H1 (cell line): ENCODE data around the gene RIGI. TPM values are rescaled to one million over a fixed set of nuclear protein-coding genes. Genes with fewer than 3 reads are reported as not detected.

Source experiments
- CTCF ChIA-PET: fragments of 300-600 bp; sonication (Branson Sonifier 250); formaldehyde crosslinking; loops from one replicate; lab custom pipeline; 2021; ENCODE audit not compliant: partially characterized antibody; lab: Charles Lee
- POLR2A ChIA-PET: fragments of 300-600 bp; sonication (Branson Sonifier 250); formaldehyde crosslinking; loops from one replicate; lab custom pipeline; 2021; ENCODE audit warnings: inconsistent platforms; ENCODE audit not compliant: partially characterized antibody; lab: Charles Lee
- DNase-seq, 2 experiments: peaks; one replicate each; pipeline versions ENCODE4 v3.0.0 to v3.0.0-alpha.2; 2010 to 2022; ENCODE audit warnings: low spot score in 2 of 2, low read depth in 1 of 2, mixed read lengths in 1 of 2
- FAIRE-seq: peaks from 2 replicates; lab custom pipeline; 2011; peaks lifted over from hg19 to GRCh38; lab: Jason Lieb, UNC
- H2AFZ ChIP-seq: 2 replicates; pipeline ENCODE4 v1.8.1; 2012; ENCODE audit warnings: low read length, inconsistent platforms
- H2AK5ac ChIP-seq: 2 replicates; pipeline ENCODE4 v1.6.1; 2013; ENCODE audit warnings: low read depth, low read length
- H2BK120ac ChIP-seq: replicated peaks from 2 replicates; pipeline ENCODE3; 2013; ENCODE audit warnings: low read depth, low read length, inconsistent platforms
- H2BK12ac ChIP-seq: 2 replicates; pipeline ENCODE4 v1.6.1; 2013; ENCODE audit warnings: low read depth, low read length
- H2BK15ac ChIP-seq: 2 replicates; pipeline ENCODE4 v1.6.1; 2013; ENCODE audit warnings: low read length
- H2BK20ac ChIP-seq: 2 replicates; pipeline ENCODE4 v1.6.1; 2013; ENCODE audit warnings: low read length
- H2BK5ac ChIP-seq: 2 replicates; pipeline ENCODE4 v1.6.1; 2013; ENCODE audit warnings: low read depth, low read length
- H3K14ac ChIP-seq: 2 replicates; pipeline ENCODE4 v1.6.1; 2013; ENCODE audit warnings: inconsistent platforms; ENCODE audit not compliant: insufficient read length
- H3K18ac ChIP-seq: 2 replicates; pipeline ENCODE4 v1.6.1; 2013; ENCODE audit warnings: low read length; ENCODE audit errors: extremely low read depth
- H3K23ac ChIP-seq: 2 replicates; pipeline ENCODE4 v1.6.1; 2013; ENCODE audit warnings: inconsistent platforms; ENCODE audit not compliant: insufficient read length
- H3K23me2 ChIP-seq: 2 replicates; pipeline ENCODE4 v1.6.1; 2013; ENCODE audit warnings: low read depth, low read length
- H3K27ac ChIP-seq: 2 replicates; pipeline ENCODE4 v1.6.1; 2011; ENCODE audit warnings: low read depth, low read length, inconsistent platforms
- H3K27me3 ChIP-seq, 4 experiments: replicated peaks in 1 of 4; 1 replicate in 1 of 4; 2 replicates in 3 of 4; pipeline versions ENCODE4 v1.6.1 to v1.8.1; 2011 to 2013; ENCODE audit warnings: low read length in 3 of 4, mild to moderate bottlenecking in 3 of 4, inconsistent platforms in 2 of 4, mixed read lengths in 2 of 4, moderate library complexity in 1 of 4; ENCODE audit not compliant: control insufficient read depth in 3 of 4, insufficient read depth in 3 of 4; ENCODE audit errors: extremely low read depth in 1 of 4
- H3K36me3 ChIP-seq, 4 experiments: 2 replicates each; pipeline versions ENCODE4 v1.6.1 to v1.8.1; 2011 to 2013; ENCODE audit warnings: mild to moderate bottlenecking in 4 of 4, low read length in 3 of 4, moderate library complexity in 2 of 4, control low read depth in 1 of 4, inconsistent platforms in 1 of 4; ENCODE audit not compliant: insufficient read depth in 4 of 4, control insufficient read depth in 2 of 4
- H3K4ac ChIP-seq: replicated peaks from 2 replicates; pipeline ENCODE3; 2013; ENCODE audit warnings: low read length, low read depth, mixed read lengths, inconsistent platforms; ENCODE audit not compliant: insufficient read length
- H3K4me1 ChIP-seq, 4 experiments: replicated peaks in 1 of 4; 1 replicate in 1 of 4; 2 replicates in 3 of 4; pipeline versions ENCODE4 v1.6.1 to v1.8.1; 2011 to 2013; ENCODE audit warnings: low read length in 3 of 4, inconsistent platforms in 2 of 4, mixed read lengths in 1 of 4; ENCODE audit not compliant: insufficient read depth in 4 of 4, control insufficient read depth in 3 of 4
- H3K4me2 ChIP-seq, 2 experiments: 2 replicates each; pipeline versions ENCODE4 v1.6.1 to v1.8.1; 2011 to 2013; ENCODE audit warnings: low read depth in 2 of 2, low read length in 2 of 2, control low read depth in 1 of 2, inconsistent platforms in 1 of 2, mild to moderate bottlenecking in 1 of 2; ENCODE audit not compliant: insufficient read depth in 1 of 2
- H3K4me3 ChIP-seq, 4 experiments: fragments of 200-600, 300-600 bp in 1 of 4; sonication (generic), shearing (Covaris generic), sonication (Bioruptor Twin) in 1 of 4; 2 replicates each; pipeline versions ENCODE4 v1.5.1 to v1.8.1; 2011 to 2016; ENCODE audit warnings: low read length in 4 of 4, low read depth in 3 of 4, control low read depth in 2 of 4, inconsistent platforms in 2 of 4, mild to moderate bottlenecking in 2 of 4, mixed read lengths in 1 of 4, moderate library complexity in 1 of 4; ENCODE audit not compliant: insufficient read depth in 2 of 4; ENCODE audit errors: extremely low read depth in 1 of 4
- H3K56ac ChIP-seq: replicated peaks from 2 replicates; pipeline ENCODE3; 2013; ENCODE audit warnings: low read depth, mild to moderate bottlenecking, mixed read lengths, low read length, inconsistent platforms; ENCODE audit not compliant: insufficient read length
- H3K79me1 ChIP-seq: 2 replicates; pipeline ENCODE4 v1.6.1; 2013; ENCODE audit warnings: low read depth, low read length, control low read depth
- H3K79me2 ChIP-seq, 2 experiments: 2 replicates each; pipeline versions ENCODE4 v1.6.1 to v1.8.1; 2012 to 2013; ENCODE audit warnings: low read length in 2 of 2, mild to moderate bottlenecking in 2 of 2, inconsistent platforms in 1 of 2; ENCODE audit not compliant: insufficient read depth in 2 of 2, control insufficient read depth in 1 of 2
- H3K9ac ChIP-seq, 4 experiments: replicated peaks in 1 of 4; 1 replicate in 1 of 4; 2 replicates in 3 of 4; pipeline versions ENCODE4 v1.6.1 to v1.8.1; 2011 to 2013; ENCODE audit warnings: low read depth in 3 of 4, low read length in 3 of 4, control low read depth in 2 of 4, mild to moderate bottlenecking in 2 of 4, moderate library complexity in 2 of 4, inconsistent platforms in 1 of 4; ENCODE audit errors: extremely low read depth in 1 of 4
- H3K9me3 ChIP-seq, 2 experiments: 2 replicates each; pipeline versions ENCODE4 v1.6.1 to v1.8.1; 2012 to 2013; ENCODE audit warnings: mild to moderate bottlenecking in 2 of 2, moderate library complexity in 2 of 2, control low read depth in 1 of 2, inconsistent platforms in 1 of 2, low read depth in 1 of 2, low read length in 1 of 2, mixed read lengths in 1 of 2; ENCODE audit not compliant: insufficient read depth in 2 of 2
- H4K20me1 ChIP-seq, 2 experiments: replicated peaks in 1 of 2; 2 replicates each; pipeline versions ENCODE3 to v1.8.1; 2011 to 2013; ENCODE audit warnings: inconsistent platforms in 2 of 2, low read length in 2 of 2, mild to moderate bottlenecking in 1 of 2; ENCODE audit not compliant: insufficient read depth in 2 of 2, control insufficient read depth in 1 of 2
- H4K5ac ChIP-seq: 2 replicates; pipeline ENCODE4 v1.6.1; 2013; ENCODE audit warnings: low read length, low read depth, mixed read lengths, inconsistent platforms; ENCODE audit not compliant: insufficient read length
- H4K8ac ChIP-seq: 2 replicates; pipeline ENCODE4 v1.8.0; 2013; ENCODE audit warnings: mild to moderate bottlenecking, moderate library complexity, low read length, inconsistent platforms; ENCODE audit not compliant: insufficient read depth; ENCODE audit errors: extremely low read depth
- H4K91ac ChIP-seq: replicated peaks from 2 replicates; pipeline ENCODE3; 2013; ENCODE audit warnings: low read length, mixed read lengths, inconsistent platforms; ENCODE audit not compliant: insufficient read length
- FOSL1 ChIP-seq: IDR thresholded peaks from 2 replicates; pipeline ENCODE4 v1.6.1; 2011; ENCODE audit warnings: mild to moderate bottlenecking, low read depth, low read length, moderate library complexity; ENCODE audit not compliant: insufficient read depth
- KDM1A ChIP-seq: fragments of 200-600, 300-600 bp; sonication (generic); IDR thresholded peaks from 2 replicates; pipeline ENCODE4 v1.7.1; 2016; ENCODE audit warnings: mild to moderate bottlenecking, low read length, borderline replicate concordance
- WGBS, 2 experiments: shearing (Covaris generic) in 1 of 2; methylation state at CpG; one replicate each; pipeline versions ENCODE4 v1.1.6 to v1.1.7; 2013 to 2015; ENCODE audit warnings: low lambda C conversion rate in 2 of 2, mixed read lengths in 2 of 2, inconsistent platforms in 1 of 2, low coverage in 1 of 2, missing lambda C conversion rate in 1 of 2; ENCODE audit not compliant: insufficient replicate concordance in 2 of 2, insufficient coverage in 1 of 2, insufficient read length in 1 of 2; ENCODE audit errors: extremely low coverage in 1 of 2, missing lambda C conversion rate in 1 of 2; 5-methylcytosine and 5-hydroxymethylcytosine counted together
- polyA plus RNA-seq, 7 experiments: library from polyadenylated mRNA; depleted of rRNA in 3 of 7; stranded (reverse) in 5 of 7; unstranded in 2 of 7; fragments of >200 nt in 5 of 7; fragments of 200-250 nt in 2 of 7; gene quantifications; 1 replicate in 5 of 7; 2 replicates in 1 of 7; 4 replicates in 1 of 7; pipeline versions ENCODE4 v1.2.1 to v1.2.3, GENCODE V29; 2011 to 2013; ENCODE audit warnings: missing spikeins in 2 of 7, mixed read lengths in 2 of 7
- total RNA-seq: library from RNA; stranded (reverse); fragmentation: NEBNext Ultra II Directional; extraction: Animal tissue kit (Norgen Biotek cat#: 25700); gene quantifications from 2 replicates; pipeline ENCODE4 v1.2.1, GENCODE V29; 2021

The RIGI gene
- total and polyA plus RNA-seq, 2 of the 8 experiments (the other 6 are each of a cell fraction or from before 2014, with no cell fraction given) = 3.1 to 6.7 TPM

DNA sequence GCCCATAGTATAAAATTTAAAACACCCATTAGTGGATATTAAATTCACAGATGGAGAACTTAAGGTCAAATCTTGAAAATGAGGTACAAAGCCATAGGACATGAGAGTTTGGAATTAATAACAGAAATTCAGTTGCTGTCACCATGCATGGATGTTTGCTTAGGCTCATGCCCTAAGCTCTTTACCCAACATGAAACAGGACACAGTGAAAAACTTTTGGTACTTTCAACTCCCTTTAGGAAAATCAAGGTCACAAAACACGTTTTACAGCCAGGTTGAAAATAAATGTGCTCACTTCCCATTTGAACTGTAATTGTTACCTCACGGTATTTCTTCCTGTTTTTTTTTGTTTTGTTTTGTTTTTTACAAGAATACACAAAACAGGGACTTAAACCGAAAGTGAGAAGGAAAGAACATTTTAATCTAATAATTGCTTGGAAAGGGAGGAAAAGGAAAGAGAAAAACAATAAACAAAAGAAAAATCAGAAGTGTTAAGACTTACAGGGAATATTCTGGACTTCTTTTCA is 32.5 kb upstream of the RIGI start:
- H4K5ac ChIP-seq = no peak overlapping the region
- no peak overlapping the region for H2BK15ac ChIP-seq
- no peak overlapping the region for H2BK20ac ChIP-seq
- no peak overlapping the region for H3K18ac ChIP-seq
- no peaks in the 10 kb centered on the region for H3K9me3 ChIP-seq
- DNase-seq (no peak), FAIRE-seq (no peak)
- no peak overlapping the region for H4K91ac ChIP-seq
- ChIA-PET CTCF (interaction anchor here (0.9 to 2.4 kb wide), 3 partner anchors 14 to 174 kb away, joined by 3 to 8 read pairs (median 3); partner anchors contain the start of gene ACO1), POLR2A (interaction anchor here (0.7 kb wide), 1 partner anchor 466 kb away, joined by 3 read pairs; no protein-coding TSS in a partner anchor)
- H3K56ac ChIP-seq = no peak overlapping the region
- H3K79me1 ChIP-seq = 0 out of 2 replicates have a peak, but pooled peaks cover 2% of the 10 kb centered on the region
- H2AK5ac ChIP-seq = no peak overlapping the region
- no peaks in the 10 kb centered on the region for H4K20me1 ChIP-seq
- H3K23me2 ChIP-seq = no peaks in the 10 kb centered on the region
- H2BK120ac ChIP-seq = no peak overlapping the region
- WGBS, 2 experiments = 87% methylated on average over 3 of the region's 3 CpGs; no CpG with 5 or more reads in 1 of the 2 experiments
- no peaks in the 10 kb centered on the region for H3K27me3 ChIP-seq
- H3K4me2 ChIP-seq = no peak overlapping the region
- no peak overlapping the region for H3K4ac ChIP-seq
- peaks cover 0 to 5% of the 10 kb centered on the region in 2 experiments; a peak in 2 of 4 replicates for H3K79me2 ChIP-seq
- H2BK5ac ChIP-seq = no peak overlapping the region
- peaks cover 0 to under 1% (median 0%) of the 10 kb centered on the region in 4 experiments; a peak in 2 of 7 replicates for H3K4me1 ChIP-seq
- no peak overlapping the region for H3K14ac ChIP-seq
- no peak overlapping the region for H3K23ac ChIP-seq
- no peak overlapping the region for H3K4me3 ChIP-seq
- H3K27ac ChIP-seq = no peak overlapping the region
- H2BK12ac ChIP-seq = no peak overlapping the region
- no peak overlapping the region for H2AFZ ChIP-seq
- no peaks in the 10 kb centered on the region; a peak in 1 of 8 replicates for H3K36me3 ChIP-seq
- H3K9ac ChIP-seq = no peak overlapping the region
- H4K8ac ChIP-seq = no peak overlapping the region
- TF ChIP-seq FOSL1 = no peak
- no peak for TF ChIP-seq KDM1A
